Measurements from ENCODE around the gene SULT1C2. TPM values are rescaled to one million over a fixed set of nuclear protein-coding genes. Genes with fewer than 3 reads are reported as not detected.

Gene SULT1C2
- total and polyA plus RNA-seq, 4 donors: 1.7 to 20.5 (median 3.7) TPM

DNA sequence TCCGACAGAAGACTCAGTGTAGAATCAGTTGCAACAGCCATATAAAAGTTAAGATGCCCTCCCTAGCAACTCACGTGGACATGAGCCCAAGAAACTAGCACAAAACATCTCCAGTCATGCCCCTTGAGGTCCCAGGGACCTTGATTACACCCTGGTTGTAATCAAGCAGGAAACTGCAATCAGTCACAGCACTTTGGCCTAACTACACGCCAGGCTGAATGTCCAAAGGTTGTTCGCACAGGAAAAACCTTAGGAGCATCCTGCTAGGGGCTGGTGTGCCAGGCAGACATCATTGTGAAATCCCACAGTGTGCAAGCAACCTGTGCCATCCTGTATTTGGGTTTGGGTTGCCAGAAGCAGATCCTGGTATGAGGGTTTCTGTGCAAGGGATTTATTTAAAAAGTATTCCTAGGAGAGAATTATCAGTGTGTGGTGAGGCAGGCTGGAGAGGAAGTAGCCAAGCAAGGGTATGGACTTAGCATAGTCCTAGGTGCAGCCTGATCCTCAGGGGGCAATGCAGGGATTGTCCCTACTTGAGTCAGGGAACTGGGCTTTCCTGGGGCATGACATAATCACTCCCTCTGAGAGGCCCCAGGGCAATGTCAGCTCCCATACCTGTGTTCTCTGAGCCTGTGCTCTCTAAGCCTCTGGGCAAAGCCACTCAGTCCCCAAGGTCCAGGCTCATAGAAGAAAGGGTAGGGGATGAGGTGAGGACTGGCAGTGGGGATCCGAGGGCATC lies 17.8 kb upstream of the SULT1C2 start:
- H3K27me3 ChIP-seq (ENCODE audit: control insufficient read depth in 3 of 3, insufficient read depth in 3 of 3, low read length in 2 of 3): no peaks in the 10 kb centered on the region
- TF ChIP-seq, protein P1, sequence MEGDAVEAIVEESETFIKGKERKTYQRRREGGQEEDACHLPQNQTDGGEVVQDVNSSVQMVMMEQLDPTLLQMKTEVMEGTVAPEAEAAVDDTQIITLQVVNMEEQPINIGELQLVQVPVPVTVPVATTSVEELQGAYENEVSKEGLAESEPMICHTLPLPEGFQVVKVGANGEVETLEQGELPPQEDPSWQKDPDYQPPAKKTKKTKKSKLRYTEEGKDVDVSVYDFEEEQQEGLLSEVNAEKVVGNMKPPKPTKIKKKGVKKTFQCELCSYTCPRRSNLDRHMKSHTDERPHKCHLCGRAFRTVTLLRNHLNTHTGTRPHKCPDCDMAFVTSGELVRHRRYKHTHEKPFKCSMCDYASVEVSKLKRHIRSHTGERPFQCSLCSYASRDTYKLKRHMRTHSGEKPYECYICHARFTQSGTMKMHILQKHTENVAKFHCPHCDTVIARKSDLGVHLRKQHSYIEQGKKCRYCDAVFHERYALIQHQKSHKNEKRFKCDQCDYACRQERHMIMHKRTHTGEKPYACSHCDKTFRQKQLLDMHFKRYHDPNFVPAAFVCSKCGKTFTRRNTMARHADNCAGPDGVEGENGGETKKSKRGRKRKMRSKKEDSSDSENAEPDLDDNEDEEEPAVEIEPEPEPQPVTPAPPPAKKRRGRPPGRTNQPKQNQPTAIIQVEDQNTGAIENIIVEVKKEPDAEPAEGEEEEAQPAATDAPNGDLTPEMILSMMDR (IDR thresholded peaks at IDR 0.05; ENCODE audit: control extremely low read depth, extremely low read depth): no peak
- no peak overlapping the region for H3K4me3 ChIP-seq
- H3K27ac ChIP-seq (ENCODE audit: low read depth in 1 of 2, low read length in 1 of 2): no peak overlapping the region
- WGBS, 2 donors: 88% methylated on average over 5 of the region's 5 CpGs
- no peak overlapping the region for H3K9ac ChIP-seq (ENCODE audit: insufficient read depth in 1 of 2, low read length in 2 of 2)
- no peaks in the 10 kb centered on the region for H3K36me3 ChIP-seq (ENCODE audit: control insufficient read depth in 4 of 4, insufficient read depth in 4 of 4, low read length in 4 of 4)
- DNase-seq (no peak), ATAC-seq (ENCODE audit: insufficient read depth, low FRiP score) (no peak)
- H3K9me3 ChIP-seq (ENCODE audit: control insufficient read depth in 4 of 4, insufficient read depth in 3 of 4, low read length in 3 of 4): no peaks in the 10 kb centered on the region
- peaks cover 0 to 17% (median 3%) of the 10 kb centered on the region in 5 donors for H3K4me1 ChIP-seq (ENCODE audit: control insufficient read depth in 5 of 5, insufficient read depth in 5 of 5, low read length in 5 of 5)

DNA sequence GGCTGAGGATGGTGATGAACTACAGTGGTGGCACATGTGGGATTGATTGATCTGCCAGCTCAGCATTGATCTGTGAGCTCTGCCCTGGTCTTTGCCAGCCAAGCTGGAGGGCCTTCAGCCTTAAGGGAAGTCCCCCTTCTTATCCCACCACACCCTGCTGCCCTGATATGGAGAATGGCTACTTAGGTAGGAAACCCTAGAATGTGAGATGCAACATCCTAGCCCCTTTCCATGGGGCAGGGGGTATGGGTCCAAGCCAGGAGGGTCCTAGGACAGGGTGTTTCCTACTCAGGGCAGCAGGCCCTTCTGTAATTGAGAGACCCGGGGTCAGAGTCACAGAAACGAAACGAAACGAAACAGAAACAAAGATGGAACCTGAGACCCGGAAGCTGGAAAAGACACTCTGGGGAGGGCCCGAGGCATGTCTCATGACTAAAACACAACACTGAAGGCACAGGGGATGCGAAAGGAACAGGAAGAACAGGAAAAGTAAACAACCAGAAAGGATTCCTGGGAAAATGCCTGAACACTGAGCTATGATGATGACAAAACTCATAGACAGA lies 16.9 kb upstream of the SULT1C2 start:
- TF ChIP-seq, protein P1 (IDR thresholded peaks at IDR 0.05; ENCODE audit: control extremely low read depth, extremely low read depth): no peak
- Histone ChIP-seq H3K27me3 (ENCODE audit: control insufficient read depth in 3 of 3, insufficient read depth in 3 of 3, low read length in 2 of 3) (no peaks in the 10 kb centered on the region), H3K4me1 (ENCODE audit: control insufficient read depth in 5 of 5, insufficient read depth in 5 of 5, low read length in 5 of 5) (peaks cover 0 to 15% (median 3%) of the 10 kb centered on the region in 5 donors), H3K27ac (ENCODE audit: low read depth in 1 of 2, low read length in 1 of 2) (no peak overlapping the region), H3K36me3 (ENCODE audit: control insufficient read depth in 4 of 4, insufficient read depth in 4 of 4, low read length in 4 of 4) (no peaks in the 10 kb centered on the region), H3K9me3 (ENCODE audit: control insufficient read depth in 4 of 4, insufficient read depth in 3 of 4, low read length in 3 of 4) (no peaks in the 10 kb centered on the region), H3K9ac (ENCODE audit: insufficient read depth in 1 of 2, low read length in 2 of 2) (no peak overlapping the region), H3K4me3 (no peak overlapping the region)
- no peak for ATAC-seq (ENCODE audit: insufficient read depth, low FRiP score)
- WGBS, 2 donors: 59 to 76% methylated on average over 7 of the region's 7 CpGs
- peak in 2 of 3 donors; percentile 10 to 42 for DNase-seq

DNA sequence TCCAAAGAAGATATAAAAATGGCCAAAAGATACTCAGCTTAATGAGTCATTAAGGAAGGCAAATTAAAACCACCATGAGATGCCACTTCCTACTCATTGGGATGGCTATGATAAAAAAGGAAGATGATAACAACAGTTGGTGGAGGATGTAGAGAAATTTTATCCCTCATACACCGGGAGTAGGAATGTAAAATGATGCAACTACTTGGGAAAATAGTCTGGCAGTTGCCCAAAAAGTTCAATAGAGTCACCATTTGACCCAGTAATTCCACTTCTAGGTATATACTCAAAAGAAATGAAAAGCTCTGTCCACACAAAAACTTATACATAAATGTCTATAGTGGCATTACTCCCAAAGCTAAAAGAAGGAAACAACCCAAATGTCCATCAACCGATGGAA lies 10.1 kb upstream of the SULT1C2 start:
- Histone ChIP-seq H3K4me1 (ENCODE audit: control insufficient read depth in 5 of 5, insufficient read depth in 5 of 5, low read length in 5 of 5) (no peaks in the 10 kb centered on the region), H3K4me3 (no peak overlapping the region), H3K36me3 (ENCODE audit: control insufficient read depth in 4 of 4, insufficient read depth in 4 of 4, low read length in 4 of 4) (no peaks in the 10 kb centered on the region), H3K27ac (ENCODE audit: low read depth in 1 of 2, low read length in 1 of 2) (no peak overlapping the region), H3K27me3 (ENCODE audit: control insufficient read depth in 3 of 3, insufficient read depth in 3 of 3, low read length in 2 of 3) (no peaks in the 10 kb centered on the region), H3K9ac (ENCODE audit: insufficient read depth in 1 of 2, low read length in 2 of 2) (no peak overlapping the region), H3K9me3 (ENCODE audit: control insufficient read depth in 4 of 4, insufficient read depth in 3 of 4, low read length in 3 of 4) (no peaks in the 10 kb centered on the region)
- WGBS, 2 donors: 54 to 60% methylated on average over 2 of the region's 2 CpGs
- TF ChIP-seq, protein P1 (IDR thresholded peaks at IDR 0.05; ENCODE audit: control extremely low read depth, extremely low read depth): no peak
- no peak for ATAC-seq (ENCODE audit: insufficient read depth, low FRiP score)
- DNase-seq: no peak

Data from lung (tissue), 12 donors.